ENCODE data around the gene SPOCK2.

DNA sequence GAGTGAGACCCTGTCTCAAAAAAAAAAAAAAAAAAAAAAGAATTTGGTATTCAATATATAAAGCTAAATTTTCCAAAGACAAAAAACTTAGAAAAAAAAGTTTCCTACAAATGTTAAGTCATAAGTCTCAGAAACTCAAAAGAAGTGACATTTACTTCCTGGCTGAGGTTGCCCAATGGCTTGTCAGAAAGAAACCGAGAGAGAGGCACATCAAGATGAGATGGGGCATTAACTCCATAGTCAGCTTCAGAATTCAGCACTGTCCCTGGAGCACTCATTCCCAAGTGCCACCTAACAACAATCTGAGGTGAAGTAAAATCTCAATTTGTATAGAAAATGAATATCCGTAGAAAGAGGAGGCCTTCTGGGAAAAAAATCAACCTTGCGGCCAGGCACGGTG is 6.8 kb upstream of the SPOCK2 start:
- TF ChIP-seq, protein P1, sequence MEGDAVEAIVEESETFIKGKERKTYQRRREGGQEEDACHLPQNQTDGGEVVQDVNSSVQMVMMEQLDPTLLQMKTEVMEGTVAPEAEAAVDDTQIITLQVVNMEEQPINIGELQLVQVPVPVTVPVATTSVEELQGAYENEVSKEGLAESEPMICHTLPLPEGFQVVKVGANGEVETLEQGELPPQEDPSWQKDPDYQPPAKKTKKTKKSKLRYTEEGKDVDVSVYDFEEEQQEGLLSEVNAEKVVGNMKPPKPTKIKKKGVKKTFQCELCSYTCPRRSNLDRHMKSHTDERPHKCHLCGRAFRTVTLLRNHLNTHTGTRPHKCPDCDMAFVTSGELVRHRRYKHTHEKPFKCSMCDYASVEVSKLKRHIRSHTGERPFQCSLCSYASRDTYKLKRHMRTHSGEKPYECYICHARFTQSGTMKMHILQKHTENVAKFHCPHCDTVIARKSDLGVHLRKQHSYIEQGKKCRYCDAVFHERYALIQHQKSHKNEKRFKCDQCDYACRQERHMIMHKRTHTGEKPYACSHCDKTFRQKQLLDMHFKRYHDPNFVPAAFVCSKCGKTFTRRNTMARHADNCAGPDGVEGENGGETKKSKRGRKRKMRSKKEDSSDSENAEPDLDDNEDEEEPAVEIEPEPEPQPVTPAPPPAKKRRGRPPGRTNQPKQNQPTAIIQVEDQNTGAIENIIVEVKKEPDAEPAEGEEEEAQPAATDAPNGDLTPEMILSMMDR (conservative IDR thresholded peaks at IDR 0.05; ENCODE audit: low read depth, low read length): no peak
- TF ChIP-seq EZH2 (IDR thresholded peaks at IDR 0.05; ENCODE audit: borderline replicate concordance, low read depth, low read length, poor library complexity, severe bottlenecking): no peak
